Thoracic aorta (tissue), 2 donors: Measurements from ENCODE around the gene VWA3B. TPM values are rescaled to one million over a fixed set of nuclear protein-coding genes. Genes with fewer than 3 reads are reported as not detected.

Experiments used
- ATAC-seq: fragments of 150-250 bp; one replicate; pipeline ENCODE4 v1.8.0; 2017; ENCODE audit warnings: low read depth; ENCODE audit not compliant: insufficient number of reproducible peaks, low FRiP score
- DNase-seq: peaks from one replicate; pipeline ENCODE4 v3.0.0-alpha.2; 2020; ENCODE audit warnings: low spot score
- H3K27ac ChIP-seq, 2 donors: fragments of 200-600 bp; sonication (generic); 1 replicate in 1 of 2; 2 replicates in 1 of 2; pipeline ENCODE4 v1.5.1; 2016; ENCODE audit warnings: mild to moderate bottlenecking in 2 of 2, moderate library complexity in 2 of 2
- H3K27me3 ChIP-seq: fragments of 200-600 bp; sonication (generic); replicated peaks from 2 replicates; pipeline ENCODE4 v1.6.0; 2016; ENCODE audit warnings: mild to moderate bottlenecking; ENCODE audit not compliant: insufficient read depth
- H3K36me3 ChIP-seq: fragments of 200-600 bp; sonication (generic); one replicate; pipeline ENCODE4 v1.5.1; 2016
- H3K4me1 ChIP-seq, 2 donors: fragments of 200-600 bp; sonication (generic); 1 replicate in 1 of 2; 2 replicates in 1 of 2; pipeline versions ENCODE4 v1.5.1 to v1.6.0; 2016; ENCODE audit warnings: low read depth in 2 of 2, mild to moderate bottlenecking in 1 of 2; ENCODE audit not compliant: control insufficient read depth in 1 of 2
- H3K4me3 ChIP-seq: fragments of 200-600 bp; sonication (generic); 2 replicates; pipeline ENCODE4 v1.5.1; 2016; ENCODE audit warnings: mild to moderate bottlenecking
- H3K9me3 ChIP-seq: fragments of 200-600 bp; sonication (generic); 2 replicates; pipeline ENCODE4 v1.5.1; 2016
- CTCF ChIP-seq: fragments of 200-600 bp; sonication (generic); IDR thresholded peaks from one replicate; pipeline ENCODE4 v1.5.1; 2019; ENCODE audit warnings: antibody characterized with exemption
- total RNA-seq, 2 donors: library from RNA; depleted of rRNA; stranded (reverse); fragments of >200 nt; gene quantifications; one replicate each; pipeline versions ENCODE4 v1.1.0 to v1.2.3, GENCODE V29; 2016

The VWA3B gene
- total RNA-seq, 2 donors from 2014 or later: 0.27 TPM; not detected in 1

GRCh38 chr2:98219152-98219551, 132.2 kb downstream of the VWA3B start:
- H3K36me3 ChIP-seq: no peaks in the 10 kb centered on the region
- H3K27me3 ChIP-seq: no peaks in the 10 kb centered on the region
- no peak overlapping the region for H3K27ac ChIP-seq
- peaks cover 6% of the 10 kb centered on the region for H3K9me3 ChIP-seq
- H3K4me3 ChIP-seq: no peak overlapping the region
- no peak for TF ChIP-seq CTCF
- ATAC-seq (no peak), DNase-seq (no peak)
- no peaks in the 10 kb centered on the region for H3K4me1 ChIP-seq

- H3K27me3 ChIP-seq: no peaks in the 10 kb centered on the region
- no peak overlapping the region for H3K27ac ChIP-seq
- H3K9me3 ChIP-seq: no peaks in the 10 kb centered on the region
- H3K4me1 ChIP-seq: no peaks in the 10 kb centered on the region
- H3K4me3 ChIP-seq: no peak overlapping the region
- no peak for TF ChIP-seq CTCF
- no peak for ATAC-seq
- H3K36me3 ChIP-seq: no peaks in the 10 kb centered on the region
- DNase-seq: no peak
Observed at GRCh38 chr2:98233941-98234340, 147.0 kb downstream of the VWA3B start.

- Histone ChIP-seq H3K9me3 (no peaks in the 10 kb centered on the region), H3K36me3 (no peaks in the 10 kb centered on the region), H3K4me1 (no peaks in the 10 kb centered on the region), H3K4me3 (no peak overlapping the region), H3K27me3 (no peaks in the 10 kb centered on the region), H3K27ac (no peak overlapping the region)
- DNase-seq (no peak), ATAC-seq (no peak)
- TF ChIP-seq CTCF: no peak
Observed at GRCh38 chr2:98234776-98235175, 147.8 kb downstream of the VWA3B start.

- no peak overlapping the region for H3K4me3 ChIP-seq
- no peak for TF ChIP-seq CTCF
- no peak for ATAC-seq
- no peaks in the 10 kb centered on the region for H3K4me1 ChIP-seq
- H3K9me3 ChIP-seq: no peaks in the 10 kb centered on the region
- no peaks in the 10 kb centered on the region for H3K27me3 ChIP-seq
- H3K36me3 ChIP-seq: no peaks in the 10 kb centered on the region
- no peak overlapping the region for H3K27ac ChIP-seq
- no peak for DNase-seq
Observed at GRCh38 chr2:98236935-98237334, 150.0 kb downstream of the VWA3B start.

- no peak overlapping the region for H3K4me3 ChIP-seq
- ATAC-seq (no peak), DNase-seq (no peak)
- TF ChIP-seq CTCF: no peak
- H3K27me3 ChIP-seq: no peaks in the 10 kb centered on the region
- H3K9me3 ChIP-seq: no peaks in the 10 kb centered on the region
- no peak overlapping the region for H3K27ac ChIP-seq
- H3K4me1 ChIP-seq: no peaks in the 10 kb centered on the region
- no peaks in the 10 kb centered on the region for H3K36me3 ChIP-seq
Observed at GRCh38 chr2:98240786-98241398, 153.9 kb downstream of the VWA3B start.
